ENCODE results near the gene DSPP.
"Not testable (repeated sequence)": the region's sequence is repeated elsewhere in the genome, so short reads cannot be mapped to it uniquely, and the experiment has no call there.

Gene DSPP

DNA sequence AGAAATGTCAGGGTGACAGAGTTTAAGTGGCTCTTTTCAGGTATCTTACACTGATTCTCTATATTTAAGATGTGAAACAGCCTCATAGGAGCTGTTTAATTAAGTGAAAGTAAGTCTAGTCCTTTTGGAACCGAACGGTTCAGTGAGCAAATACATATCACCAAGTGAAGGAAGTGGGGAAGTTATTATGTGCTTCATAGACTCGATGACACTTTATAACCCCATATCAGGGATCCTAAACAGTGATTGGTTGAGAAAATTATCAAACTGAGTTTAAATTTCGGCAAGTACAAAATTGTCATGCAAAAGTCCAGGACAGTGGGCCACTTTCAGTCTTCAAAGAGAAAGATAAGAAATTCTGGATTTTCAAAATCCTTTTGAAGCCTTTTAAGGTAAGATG, at the start of gene DSPP:
DSPP (plus strand) TSS at position 301 of the 400 bp plus-strand sequence. CDS start 2,380 bp downstream, outside the sequence.
- TF ChIP-seq, protein P1, sequence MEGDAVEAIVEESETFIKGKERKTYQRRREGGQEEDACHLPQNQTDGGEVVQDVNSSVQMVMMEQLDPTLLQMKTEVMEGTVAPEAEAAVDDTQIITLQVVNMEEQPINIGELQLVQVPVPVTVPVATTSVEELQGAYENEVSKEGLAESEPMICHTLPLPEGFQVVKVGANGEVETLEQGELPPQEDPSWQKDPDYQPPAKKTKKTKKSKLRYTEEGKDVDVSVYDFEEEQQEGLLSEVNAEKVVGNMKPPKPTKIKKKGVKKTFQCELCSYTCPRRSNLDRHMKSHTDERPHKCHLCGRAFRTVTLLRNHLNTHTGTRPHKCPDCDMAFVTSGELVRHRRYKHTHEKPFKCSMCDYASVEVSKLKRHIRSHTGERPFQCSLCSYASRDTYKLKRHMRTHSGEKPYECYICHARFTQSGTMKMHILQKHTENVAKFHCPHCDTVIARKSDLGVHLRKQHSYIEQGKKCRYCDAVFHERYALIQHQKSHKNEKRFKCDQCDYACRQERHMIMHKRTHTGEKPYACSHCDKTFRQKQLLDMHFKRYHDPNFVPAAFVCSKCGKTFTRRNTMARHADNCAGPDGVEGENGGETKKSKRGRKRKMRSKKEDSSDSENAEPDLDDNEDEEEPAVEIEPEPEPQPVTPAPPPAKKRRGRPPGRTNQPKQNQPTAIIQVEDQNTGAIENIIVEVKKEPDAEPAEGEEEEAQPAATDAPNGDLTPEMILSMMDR (IDR thresholded peaks at IDR 0.05) = no peak
- no peak for DNase-seq (ENCODE audit: low spot score)
- H3K27ac ChIP-seq = no peak within 1 kb of the TSS
- no peak within 1 kb of the TSS for H3K4me3 ChIP-seq

DNA sequence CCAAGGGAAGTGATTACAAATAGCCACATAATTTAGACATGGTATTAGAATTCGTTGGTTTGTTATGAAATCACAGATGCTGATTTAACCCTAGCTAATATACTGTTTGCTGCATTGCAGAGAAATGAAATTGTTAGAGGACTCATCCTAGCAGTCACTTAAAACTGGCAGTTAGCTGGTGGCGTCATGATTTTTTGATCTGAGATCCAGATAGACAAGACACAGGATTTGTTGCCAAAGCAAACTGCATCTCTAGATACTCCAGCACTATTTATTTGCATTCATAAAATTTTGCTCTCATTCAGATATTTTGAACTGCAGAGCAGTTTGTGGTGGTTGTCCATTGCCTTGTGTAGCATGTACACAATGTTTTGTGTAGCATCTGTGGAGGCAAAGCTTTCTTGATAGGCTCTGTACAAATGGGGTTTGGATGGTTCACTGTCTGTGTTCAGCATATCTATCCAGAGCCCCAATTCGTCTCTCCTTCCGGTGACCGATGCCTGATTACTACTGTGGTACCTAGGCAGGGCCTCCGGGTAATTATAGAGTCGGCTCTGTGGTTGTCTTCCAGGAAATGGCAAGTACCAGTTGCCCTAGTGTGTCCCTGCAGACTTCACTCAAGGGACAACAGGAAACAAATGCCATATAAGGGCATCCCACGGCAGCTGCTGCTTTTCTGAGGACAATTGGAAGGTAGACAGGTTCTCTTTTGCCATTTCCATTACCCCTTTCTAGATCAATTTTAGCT, 49.1 kb upstream of the DSPP start:
- DNase-seq (ENCODE audit: low spot score) = no peak
- TF ChIP-seq, protein P1 (IDR thresholded peaks at IDR 0.05) = no peak
- Histone ChIP-seq H3K27ac (no peak overlapping the region), H3K4me3 (no peak overlapping the region)

DNA sequence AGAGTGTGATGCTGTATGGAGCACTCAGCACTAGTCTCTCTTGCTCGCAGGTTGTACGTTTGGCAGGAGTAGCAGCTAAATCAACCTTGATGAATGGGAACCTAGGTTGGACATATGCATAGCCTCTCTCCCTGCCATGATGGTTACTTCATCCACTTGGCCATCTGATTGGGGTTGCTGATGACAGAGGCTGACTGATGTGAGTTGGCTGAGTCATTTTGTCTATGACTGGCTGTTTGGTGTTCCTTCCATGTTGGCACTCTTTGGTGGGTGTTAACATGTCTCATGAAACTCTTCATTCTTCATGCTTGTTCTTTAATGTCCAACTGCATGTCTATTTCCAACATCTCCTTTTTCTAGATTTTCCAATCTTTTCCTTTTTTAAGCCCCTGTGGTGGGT, 47.5 kb upstream of the DSPP start:
- H3K27ac ChIP-seq = no peak overlapping the region
- TF ChIP-seq, protein P1 (IDR thresholded peaks at IDR 0.05) = no peak
- H3K4me3 ChIP-seq = no peak overlapping the region
- no peak for DNase-seq (ENCODE audit: low spot score)

DNA sequence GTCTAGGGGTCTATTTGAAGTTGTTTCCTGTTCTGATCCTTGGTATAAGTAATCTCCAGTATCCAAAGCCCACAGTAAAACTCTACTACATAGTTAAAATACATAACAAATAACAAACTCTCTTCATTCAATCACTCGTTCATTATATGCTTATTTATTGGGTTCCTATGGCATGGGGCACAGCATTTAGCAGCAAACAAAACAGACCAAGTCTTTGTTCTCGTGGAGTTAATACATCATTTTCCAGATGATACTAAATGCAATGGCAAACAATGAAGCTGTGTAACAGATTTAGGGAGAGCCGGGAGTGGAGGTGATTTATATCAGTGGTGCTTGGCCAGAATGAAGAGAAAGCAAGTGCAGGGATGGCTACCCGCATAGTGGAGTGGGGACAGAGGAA, 42.6 kb upstream of the DSPP start:
- no peak for DNase-seq (ENCODE audit: low spot score)
- no peak overlapping the region for H3K27ac ChIP-seq
- TF ChIP-seq, protein P1 (IDR thresholded peaks at IDR 0.05) = no peak
- H3K4me3 ChIP-seq = no peak overlapping the region

DNA sequence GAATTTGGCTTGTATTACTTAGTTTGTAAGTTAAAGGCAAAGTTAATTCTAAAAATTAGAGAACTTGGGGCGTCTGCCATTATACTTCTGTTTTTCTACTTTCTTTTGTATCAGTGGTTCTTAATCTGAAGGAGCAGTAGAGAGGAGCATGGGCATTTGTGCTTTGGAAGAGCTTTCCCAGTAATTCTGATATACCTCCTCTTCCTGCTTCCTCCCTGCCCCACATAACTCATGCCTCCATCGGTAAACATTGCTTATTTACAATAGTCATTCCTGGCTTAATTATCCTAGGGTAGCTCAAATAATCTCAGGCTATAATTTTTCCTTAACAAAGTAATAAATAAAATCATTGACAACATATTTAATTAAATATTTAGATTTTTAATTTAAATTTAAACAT, 42.1 kb upstream of the DSPP start:
- TF ChIP-seq, protein P1 (IDR thresholded peaks at IDR 0.05) = no peak
- no peak overlapping the region for H3K4me3 ChIP-seq
- no peak overlapping the region for H3K27ac ChIP-seq
- DNase-seq (ENCODE audit: low spot score) = no peak

DNA sequence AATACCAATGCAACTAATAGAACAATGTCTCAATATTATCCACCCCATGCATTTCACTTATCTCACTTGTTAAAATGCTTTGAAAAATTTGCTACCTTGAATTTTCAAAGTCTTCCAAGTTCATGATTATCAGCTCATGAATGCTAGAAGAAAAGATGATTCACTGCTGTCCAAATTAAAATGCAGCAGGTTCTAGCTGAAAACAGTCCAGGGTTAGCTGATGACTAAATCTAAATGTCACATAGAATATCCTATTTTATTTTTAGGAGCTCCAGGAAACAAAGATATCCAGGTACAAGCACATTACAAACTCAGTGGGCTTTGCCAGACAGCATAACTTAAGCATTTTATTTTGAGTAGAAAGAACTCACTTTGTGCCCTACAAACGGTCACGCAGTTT, 41.1 kb upstream of the DSPP start:
- no peak for DNase-seq (ENCODE audit: low spot score)
- TF ChIP-seq, protein P1 (IDR thresholded peaks at IDR 0.05) = no peak

DNA sequence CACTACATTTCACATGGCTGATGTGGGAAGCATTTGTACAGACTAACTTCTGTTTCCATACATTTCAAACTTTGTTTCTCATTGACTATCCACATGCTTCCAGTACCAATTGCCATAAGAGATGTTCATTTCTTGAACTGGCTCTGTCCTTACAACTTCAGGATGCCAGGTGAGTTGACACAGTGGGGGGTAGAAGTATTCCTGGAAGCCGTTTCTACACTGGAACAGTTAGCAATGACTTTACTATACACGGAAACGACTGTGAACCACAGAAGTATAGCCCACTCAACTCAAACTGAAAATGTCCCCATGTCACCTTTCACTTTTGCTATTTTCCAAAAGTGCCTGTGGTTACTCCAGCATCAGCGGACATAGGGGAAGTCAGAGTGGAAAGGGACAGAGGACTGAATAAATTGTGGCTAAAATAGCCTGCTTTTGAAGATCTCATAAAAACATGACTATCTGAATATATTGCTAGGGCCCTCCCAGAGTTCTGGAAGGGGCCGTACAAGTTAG, 38.0 kb upstream of the DSPP start:
- TF ChIP-seq, protein P1 (IDR thresholded peaks at IDR 0.05) = no peak
- no peak overlapping the region for H3K27ac ChIP-seq
- DNase-seq (ENCODE audit: low spot score) = no peak
- H3K4me3 ChIP-seq = no peak overlapping the region

More for the DNA sequence above, 41.1 kb upstream of the DSPP start:
- Histone ChIP-seq H3K4me3 (no peak overlapping the region), H3K27ac (no peak overlapping the region)

DNA sequence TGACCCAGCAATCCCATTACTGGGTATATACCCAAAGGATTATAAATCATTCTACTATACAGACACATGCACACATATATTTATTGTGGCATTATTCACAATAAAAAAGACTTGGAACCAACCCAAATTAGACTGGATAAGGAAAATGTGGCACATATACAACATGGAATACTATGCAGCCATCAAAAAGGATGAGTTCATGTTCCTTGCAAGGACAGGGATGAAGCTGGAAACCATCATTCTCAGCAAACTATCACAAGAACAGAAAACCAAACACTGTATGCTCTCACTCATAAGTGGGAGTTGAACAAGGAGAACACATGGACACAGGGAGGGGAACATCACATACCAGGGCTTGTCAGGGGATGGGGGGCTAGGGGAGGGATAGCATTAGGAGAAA, 34.0 kb upstream of the DSPP start:
- peak overlapping the region in 1 of 2 donors; percentile 51 for H3K27ac ChIP-seq
- not testable (repeated sequence) for H3K4me3 ChIP-seq; DNase-seq (ENCODE audit: low spot score)

All from coronary artery (tissue), 2 donors.